ENCODE measurements around the gene EVC2.

- TF ChIP-seq CTCF (IDR thresholded peaks at IDR 0.05; ENCODE audit: low read length): no peak
- no peak for TF ChIP-seq EZH2 (optimal IDR thresholded peaks at IDR 0.05; ENCODE audit: low read depth, low read length)
These were observed 182.1 kb downstream of the EVC2 start for GRCh38 chr4:5526080-5526846.

Data from MM.1S (cell line).